ENCODE results near the gene MMP20.

DNA sequence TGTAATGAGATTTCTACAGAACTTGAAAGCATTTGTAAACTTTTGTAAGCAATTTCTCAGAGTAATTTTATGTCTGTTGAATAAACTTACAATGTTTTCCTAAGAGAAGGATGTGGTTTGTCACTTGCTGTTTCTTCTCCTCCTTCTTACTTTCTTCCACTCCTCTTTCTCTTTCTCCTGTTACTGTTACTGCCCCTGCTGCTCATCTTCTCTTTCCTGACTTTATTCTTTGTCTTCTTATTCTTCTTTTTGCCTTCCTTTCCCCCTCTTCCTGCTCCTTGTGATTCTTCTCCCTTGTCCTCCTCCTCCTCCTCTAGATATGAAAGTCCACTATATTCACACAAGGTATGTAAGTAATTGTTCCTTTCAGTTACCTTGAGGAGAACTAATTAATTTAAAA is 63.5 kb downstream of the MMP20 start:
- TF ChIP-seq, protein P1, sequence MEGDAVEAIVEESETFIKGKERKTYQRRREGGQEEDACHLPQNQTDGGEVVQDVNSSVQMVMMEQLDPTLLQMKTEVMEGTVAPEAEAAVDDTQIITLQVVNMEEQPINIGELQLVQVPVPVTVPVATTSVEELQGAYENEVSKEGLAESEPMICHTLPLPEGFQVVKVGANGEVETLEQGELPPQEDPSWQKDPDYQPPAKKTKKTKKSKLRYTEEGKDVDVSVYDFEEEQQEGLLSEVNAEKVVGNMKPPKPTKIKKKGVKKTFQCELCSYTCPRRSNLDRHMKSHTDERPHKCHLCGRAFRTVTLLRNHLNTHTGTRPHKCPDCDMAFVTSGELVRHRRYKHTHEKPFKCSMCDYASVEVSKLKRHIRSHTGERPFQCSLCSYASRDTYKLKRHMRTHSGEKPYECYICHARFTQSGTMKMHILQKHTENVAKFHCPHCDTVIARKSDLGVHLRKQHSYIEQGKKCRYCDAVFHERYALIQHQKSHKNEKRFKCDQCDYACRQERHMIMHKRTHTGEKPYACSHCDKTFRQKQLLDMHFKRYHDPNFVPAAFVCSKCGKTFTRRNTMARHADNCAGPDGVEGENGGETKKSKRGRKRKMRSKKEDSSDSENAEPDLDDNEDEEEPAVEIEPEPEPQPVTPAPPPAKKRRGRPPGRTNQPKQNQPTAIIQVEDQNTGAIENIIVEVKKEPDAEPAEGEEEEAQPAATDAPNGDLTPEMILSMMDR (IDR thresholded peaks at IDR 0.05), result no peak
- no peak for TF ChIP-seq EZH2 (IDR thresholded peaks at IDR 0.05; ENCODE audit: borderline replicate concordance, insufficient read depth, low read depth, low read length, poor library complexity, severe bottlenecking)
